RWPE1 (cell line): Measurements from ENCODE around the gene SSBP2.
"Not testable (repeated sequence)": the region's sequence is repeated elsewhere in the genome, so short reads cannot be mapped to it uniquely, and the experiment has no call there.

Source experiments
- CTCF ChIA-PET: fragments of 350-600 bp; sonication (Branson Sonifier 250); formaldehyde crosslinking; extraction: SDS; loops from one replicate; lab custom pipeline; 2021; lab: Yijun Ruan, JAX
- POLR2A ChIA-PET: fragments of 400-600 bp; formaldehyde crosslinking; extraction: SDS; loops from one replicate; lab custom pipeline; 2020; ENCODE audit warnings: antibody characterized with exemption; ENCODE audit not compliant: low non-redundant PET; lab: Yijun Ruan, JAX
- DNase-seq: peaks from one replicate; pipeline ENCODE4 v3.0.0; 2012; ENCODE audit warnings: low spot score
- H3K27ac ChIP-seq: fragments of 450-650 bp; 2 replicates; pipeline ENCODE4 v1.5.1; 2017
- TF ChIP-seq, protein P1 (sequence below): fragments of 450-650 bp; conservative IDR thresholded peaks from 2 replicates; pipeline ENCODE4 v1.5.1; 2017; ENCODE audit warnings: low read depth, mild to moderate bottlenecking

SSBP2 gene

GRCh38 chr5:81505672-81506071, 245.2 kb downstream of the SSBP2 start:
- CTCF ChIA-PET = no interaction called here
- no peak for DNase-seq
- H3K27ac ChIP-seq = no peak overlapping the region
- TF ChIP-seq, protein P1, sequence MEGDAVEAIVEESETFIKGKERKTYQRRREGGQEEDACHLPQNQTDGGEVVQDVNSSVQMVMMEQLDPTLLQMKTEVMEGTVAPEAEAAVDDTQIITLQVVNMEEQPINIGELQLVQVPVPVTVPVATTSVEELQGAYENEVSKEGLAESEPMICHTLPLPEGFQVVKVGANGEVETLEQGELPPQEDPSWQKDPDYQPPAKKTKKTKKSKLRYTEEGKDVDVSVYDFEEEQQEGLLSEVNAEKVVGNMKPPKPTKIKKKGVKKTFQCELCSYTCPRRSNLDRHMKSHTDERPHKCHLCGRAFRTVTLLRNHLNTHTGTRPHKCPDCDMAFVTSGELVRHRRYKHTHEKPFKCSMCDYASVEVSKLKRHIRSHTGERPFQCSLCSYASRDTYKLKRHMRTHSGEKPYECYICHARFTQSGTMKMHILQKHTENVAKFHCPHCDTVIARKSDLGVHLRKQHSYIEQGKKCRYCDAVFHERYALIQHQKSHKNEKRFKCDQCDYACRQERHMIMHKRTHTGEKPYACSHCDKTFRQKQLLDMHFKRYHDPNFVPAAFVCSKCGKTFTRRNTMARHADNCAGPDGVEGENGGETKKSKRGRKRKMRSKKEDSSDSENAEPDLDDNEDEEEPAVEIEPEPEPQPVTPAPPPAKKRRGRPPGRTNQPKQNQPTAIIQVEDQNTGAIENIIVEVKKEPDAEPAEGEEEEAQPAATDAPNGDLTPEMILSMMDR = no peak
- POLR2A ChIA-PET = no interaction called here

DNA sequence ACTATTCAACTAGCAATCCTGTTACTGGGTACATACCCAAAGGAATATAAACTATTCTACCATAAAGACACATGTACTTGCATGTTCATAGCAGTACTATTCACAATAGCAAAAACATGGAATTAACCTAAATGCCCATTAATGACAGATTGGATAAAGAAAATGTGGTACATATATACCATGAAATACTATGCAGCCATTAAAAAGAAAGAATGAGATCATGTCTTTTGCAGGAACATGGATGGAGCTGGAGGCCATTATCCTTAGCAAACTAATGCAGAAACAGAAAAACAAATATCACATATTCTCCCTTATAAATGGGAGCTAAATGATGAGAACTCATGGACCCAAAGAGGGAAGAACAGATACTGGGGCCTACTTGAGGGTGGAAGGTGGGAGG, 247.3 kb downstream of the SSBP2 start:
- DNase-seq, POLR2A ChIA-PET, H3K27ac ChIP-seq: not testable (repeated sequence)
- CTCF ChIA-PET = interaction anchor here (0.7 kb wide), 1 partner anchor 281 kb away, joined by 3 read pairs; no protein-coding TSS in a partner anchor

- POLR2A ChIA-PET = no interaction called here
- H3K27ac ChIP-seq = no peak overlapping the region
- CTCF ChIA-PET = no interaction called here
- TF ChIP-seq, protein P1 = no peak
- no peak for DNase-seq
Observed at GRCh38 chr5:81495286-81495685, 255.6 kb downstream of the SSBP2 start.

- TF ChIP-seq, protein P1 = no peak
- CTCF ChIA-PET = no interaction called here
- no peak for DNase-seq
- POLR2A ChIA-PET = no interaction called here
- H3K27ac ChIP-seq = no peak overlapping the region
Observed at GRCh38 chr5:81488862-81489261, 262.0 kb downstream of the SSBP2 start.

- TF ChIP-seq, protein P1 = no peak
- no peak overlapping the region for H3K27ac ChIP-seq
- ChIA-PET CTCF (no interaction called here), POLR2A (no interaction called here)
- DNase-seq = no peak
Observed at GRCh38 chr5:81486711-81487110, 264.2 kb downstream of the SSBP2 start.

- POLR2A ChIA-PET = no interaction called here
Observed at GRCh38 chr5:81482595-81482994, 268.3 kb downstream of the SSBP2 start.

DNA sequence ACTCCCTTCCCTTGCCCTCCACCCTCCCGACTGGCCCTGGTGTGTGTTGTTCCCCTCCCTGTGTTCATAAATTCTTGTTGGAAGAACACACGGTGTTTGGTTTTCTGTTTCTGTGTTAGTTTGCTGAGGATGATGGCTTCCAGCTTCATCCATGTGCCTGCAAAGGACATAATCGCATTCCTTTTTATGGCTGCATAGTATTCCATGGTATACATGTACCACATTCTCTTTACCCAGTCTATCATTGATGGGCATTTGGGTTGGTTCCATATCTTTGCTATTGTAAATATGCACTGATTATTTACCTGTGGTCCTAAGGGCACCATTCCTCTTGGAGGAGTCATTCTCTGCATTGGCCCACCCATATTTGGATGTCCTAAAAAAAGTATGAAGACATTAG, 277.5 kb downstream of the SSBP2 start:
- H3K27ac ChIP-seq, POLR2A ChIA-PET, DNase-seq: not testable (repeated sequence)
- CTCF ChIA-PET = interaction anchor here (1.0 kb wide), 1 partner anchor 16 kb away, joined by 3 read pairs; no protein-coding TSS in a partner anchor

More at GRCh38 chr5:81482595-81482994, 268.3 kb downstream of the SSBP2 start:
- CTCF ChIA-PET = interaction anchor here (0.6 to 0.7 kb wide), 3 partner anchors 47 to 1295 kb away, joined by 3 to 4 read pairs (median 3); no protein-coding TSS in a partner anchor
- H3K27ac ChIP-seq = no peak overlapping the region
- TF ChIP-seq, protein P1 = no peak
- DNase-seq = no peak

- CTCF ChIA-PET = interaction anchor here (0.6 kb wide), 1 partner anchor 179 kb away, joined by 3 read pairs; no protein-coding TSS in a partner anchor
- no peak overlapping the region for H3K27ac ChIP-seq
- TF ChIP-seq, protein P1 = no peak
- no peak for DNase-seq
- POLR2A ChIA-PET = no interaction called here
Observed at GRCh38 chr5:81469676-81470075, 281.2 kb downstream of the SSBP2 start.
